IMR-90 (cell line): ENCODE measurements around the gene CAPS. TPM values are rescaled to one million over a fixed set of nuclear protein-coding genes. Genes with fewer than 3 reads are reported as not detected.

Experiments used
- ATAC-seq: fragments of 200-7000 bp; cut with Tn5 transposase; 2 replicates; pipeline ENCODE4 v1.9.1; 2020; ENCODE audit warnings: low read depth, mild to moderate bottlenecking, moderate library complexity
- BruUV-seq: library from RNA; stranded (reverse); fragments of 400-500 nt; replicated peaks from 2 replicates; lab custom pipeline; 2021; lab: Mats Ljungman, UMichigan
- CTCF ChIA-PET: fragments of 300-600 bp; formaldehyde crosslinking; extraction: SDS; loops from one replicate; lab custom pipeline; 2021; ENCODE audit warnings: antibody characterized with exemption; lab: Yijun Ruan, JAX
- POLR2A ChIA-PET: fragments of 300-600 bp; sonication (Branson Sonifier 250); formaldehyde crosslinking; loops from one replicate; lab custom pipeline; 2022; ENCODE audit warnings: antibody characterized with exemption; ENCODE audit not compliant: unreplicated experiment; lab: Charles Lee
- DNase-seq: peaks from one replicate; pipeline ENCODE4 v3.0.0; 2013
- H2AFZ ChIP-seq: replicated peaks from 2 replicates; pipeline ENCODE3; 2013; ENCODE audit warnings: low read length, mild to moderate bottlenecking; ENCODE audit not compliant: poor library complexity
- H2AK5ac ChIP-seq: 2 replicates; pipeline ENCODE4 v1.6.1; 2013; ENCODE audit warnings: low read depth, low read length, inconsistent platforms
- H2AK9ac ChIP-seq: replicated peaks from 2 replicates; pipeline ENCODE3; 2013; ENCODE audit warnings: mild to moderate bottlenecking, low read depth, low read length, moderate library complexity; ENCODE audit not compliant: poor library complexity
- H2BK120ac ChIP-seq: 2 replicates; pipeline ENCODE4 v1.6.1; 2013; ENCODE audit warnings: low read depth, low read length, inconsistent platforms
- H2BK15ac ChIP-seq: 3 replicates; pipeline ENCODE4 v1.6.1; 2013; ENCODE audit warnings: low read depth, low read length, inconsistent platforms
- H2BK20ac ChIP-seq: 2 replicates; pipeline ENCODE4 v1.6.1; 2013; ENCODE audit warnings: low read depth, mild to moderate bottlenecking, inconsistent platforms, low read length, moderate library complexity
- H2BK5ac ChIP-seq: 2 replicates; pipeline ENCODE4 v1.6.1; 2013; ENCODE audit warnings: mild to moderate bottlenecking, low read depth, low read length, inconsistent platforms; ENCODE audit not compliant: poor library complexity, severe bottlenecking
- H3K14ac ChIP-seq: replicated peaks from 2 replicates; pipeline ENCODE4 v1.6.1; 2013; ENCODE audit warnings: low read depth, low read length, inconsistent platforms
- H3K18ac ChIP-seq: 2 replicates; pipeline ENCODE4 v1.6.1; 2013; ENCODE audit warnings: low read depth, low read length, control low read depth
- H3K23ac ChIP-seq: 2 replicates; pipeline ENCODE4 v1.6.1; 2013; ENCODE audit warnings: low read depth, low read length, inconsistent platforms
- H3K27ac ChIP-seq: 2 replicates; pipeline ENCODE4 v1.5.1; 2013; ENCODE audit warnings: mild to moderate bottlenecking, control low read depth, low read length; ENCODE audit not compliant: insufficient read depth
- H3K27me3 ChIP-seq: 2 replicates; pipeline ENCODE4 v1.6.1; 2013; ENCODE audit warnings: low read length; ENCODE audit not compliant: control insufficient read depth, insufficient read depth
- H3K36me3 ChIP-seq: 2 replicates; pipeline ENCODE4 v1.6.1; 2013; ENCODE audit warnings: low read length, mixed read lengths; ENCODE audit not compliant: control insufficient read depth, insufficient read depth
- H3K4ac ChIP-seq: 2 replicates; pipeline ENCODE4 v1.6.1; 2013; ENCODE audit warnings: low read depth, low read length, inconsistent platforms
- H3K4me1 ChIP-seq: 2 replicates; pipeline ENCODE4 v1.6.1; 2013; ENCODE audit warnings: low read length, mixed read lengths; ENCODE audit not compliant: control insufficient read depth, insufficient read depth
- H3K4me2 ChIP-seq: 2 replicates; pipeline ENCODE4 v1.6.1; 2013; ENCODE audit warnings: low read depth, mild to moderate bottlenecking, control low read depth, low read length, moderate library complexity
- H3K4me3 ChIP-seq: 2 replicates; pipeline ENCODE4 v1.5.1; 2013; ENCODE audit warnings: low read depth, mild to moderate bottlenecking, control low read depth, low read length, moderate library complexity; ENCODE audit not compliant: insufficient read depth
- H3K56ac ChIP-seq: 2 replicates; pipeline ENCODE4 v1.6.1; 2013; ENCODE audit warnings: low read length, inconsistent platforms; ENCODE audit not compliant: insufficient read depth; ENCODE audit errors: extremely low read depth
- H3K79me1 ChIP-seq, 2 experiments: 2 replicates each; pipeline ENCODE4 v1.6.1; 2013; ENCODE audit warnings: low read length in 2 of 2, inconsistent platforms in 1 of 2, low read depth in 1 of 2
- H3K9ac ChIP-seq: 2 replicates; pipeline ENCODE4 v1.6.1; 2013; ENCODE audit warnings: low read depth, low read length, control low read depth
- H3K9me1 ChIP-seq: 2 replicates; pipeline ENCODE4 v1.6.1; 2013; ENCODE audit warnings: low read length, inconsistent platforms; ENCODE audit not compliant: insufficient read depth
- H3K9me3 ChIP-seq: 2 replicates; pipeline ENCODE4 v1.6.1; 2013; ENCODE audit warnings: low read length; ENCODE audit not compliant: control insufficient read depth, insufficient read depth
- H4K20me1 ChIP-seq: 2 replicates; pipeline ENCODE4 v1.6.1; 2013; ENCODE audit warnings: low read length, inconsistent platforms; ENCODE audit not compliant: insufficient read depth
- H4K5ac ChIP-seq: 2 replicates; pipeline ENCODE4 v1.6.1; 2013; ENCODE audit warnings: mild to moderate bottlenecking, low read depth, low read length, control low read depth
- H4K8ac ChIP-seq, 2 experiments: 2 replicates each; pipeline ENCODE4 v1.6.1; 2013; ENCODE audit warnings: low read depth in 2 of 2, low read length in 2 of 2, control low read depth in 1 of 2, inconsistent platforms in 1 of 2
- H4K91ac ChIP-seq: 2 replicates; pipeline ENCODE4 v1.6.1; 2013; ENCODE audit warnings: low read depth, low read length, inconsistent platforms; ENCODE audit not compliant: insufficient read depth
- BHLHE40 ChIP-seq: fragments of 150-350 bp; IDR thresholded peaks from 2 replicates; pipeline ENCODE4 v1.6.1; 2016; ENCODE audit warnings: mild to moderate bottlenecking, low read depth, low read length
- CTCF ChIP-seq: conservative IDR thresholded peaks from 2 replicates; pipeline ENCODE4 v1.5.1; 2012; ENCODE audit warnings: mild to moderate bottlenecking, low read depth, low read length, improper control_type of control experiment
- MAZ ChIP-seq: IDR thresholded peaks from 2 replicates; pipeline ENCODE4 v1.6.1; 2012; ENCODE audit warnings: low read depth, mild to moderate bottlenecking, low read length, improper control_type of control experiment, moderate library complexity, borderline replicate concordance
- RAD21 ChIP-seq: IDR thresholded peaks from 2 replicates; pipeline ENCODE4 v1.6.1; 2012; ENCODE audit warnings: low read length, improper control_type of control experiment
- RCOR1 ChIP-seq: IDR thresholded peaks from 2 replicates; pipeline ENCODE4 v1.6.1; 2012; ENCODE audit warnings: mild to moderate bottlenecking, low read length, improper control_type of control experiment; ENCODE audit not compliant: insufficient replicate concordance
- WGBS, 2 experiments: methylation state at CpG; one replicate each; pipeline versions ENCODE4 v1.1.5 to v1.1.7; 2013; ENCODE audit warnings: missing lambda C conversion rate in 2 of 2; ENCODE audit not compliant: insufficient read length in 1 of 2; ENCODE audit errors: extremely low coverage in 2 of 2; 5-methylcytosine and 5-hydroxymethylcytosine counted together
- dilution Hi-C: fragments of 300-500 bp; cut with HindIII; formaldehyde crosslinking; loops from one replicate; pipeline ENCODE4 v1.14.3; 2018; ENCODE audit warnings: low sequenced_read_pairs; ENCODE audit not compliant: unreplicated experiment
- in situ Hi-C: fragments of 300-500 bp; cut with MboI; formaldehyde crosslinking; loops from 3 replicates; pipeline ENCODE4 v1.14.3; 2019; ENCODE audit warnings: low sequenced_read_pairs, inconsistent platforms, mixed read lengths
- intact Hi-C: fragments of 100-400 bp; cut with micrococcal nuclease; formaldehyde crosslinking; loops from 2 replicates; pipeline ENCODE4 v1.10.0; 2022
- polyA plus RNA-seq, 3 experiments: library from polyadenylated mRNA; depleted of rRNA; stranded (reverse); fragments of >200 nt; gene quantifications; 2 replicates each; pipeline ENCODE4 v1.2.3, GENCODE V29; 2012; ENCODE audit warnings: low replicate concordance in 1 of 3
- total RNA-seq: library from RNA; depleted of rRNA; stranded (reverse); fragments of >200 nt; gene quantifications from 2 replicates; pipeline ENCODE4 v1.2.3, GENCODE V29; 2012

CAPS gene
- total and polyA plus RNA-seq, 2 of the 4 experiments (the other 2 are of a cell fraction): 0.54 to 4.9 TPM

GRCh38 chr19:5935473-5936291, 21.6 kb downstream of the CAPS start:
- TF ChIP-seq RCOR1 (peak; percentile 5), RAD21 (no peak; the same call in 1 of the 2 replicates), CTCF (no peak), MAZ (no peak), BHLHE40 (no peak)
- CTCF ChIA-PET: interaction anchor here (1.0 to 2.2 kb wide), 2 partner anchors 32 to 132 kb away, joined by 5 to 11 read pairs; no protein-coding TSS in a partner anchor
- Histone ChIP-seq H4K20me1 (peaks cover 34% of the 10 kb centered on the region), H3K79me1 (peaks cover 39 to 82% of the 10 kb centered on the region in 2 experiments; a peak in 3 of 4 replicates), H3K14ac (peak overlapping the region; percentile 44), H3K23ac (peak overlapping the region; percentile 92), H2BK20ac (peak overlapping the region; percentile 58; the same call in 1 of the 2 replicates), H3K4me1 (peaks cover 32% of the 10 kb centered on the region), H2AFZ (peak overlapping the region; percentile 8), H3K4ac (peak overlapping the region; percentile 89), H2AK9ac (peak overlapping the region; percentile 79), H3K9me1 (peaks cover 41% of the 10 kb centered on the region), H3K27ac (peak overlapping the region; percentile 97), H3K27me3 (no peaks in the 10 kb centered on the region), H3K18ac (peak overlapping the region; percentile 64), H2AK5ac (peak overlapping the region; percentile 92), H3K4me3 (no peak overlapping the region), H3K36me3 (peaks cover 47% of the 10 kb centered on the region), H4K91ac (peak overlapping the region; percentile 87), H2BK15ac (peak overlapping the region; percentile 82; the same call in 2 of the 3 replicates), H3K4me2 (peak overlapping the region; percentile 41), H4K8ac (peak overlapping the region; percentile 74 to 77; a peak in 3 of 4 replicates), H4K5ac (peak overlapping the region; percentile 34), H3K9ac (peak overlapping the region; percentile 66), H3K56ac (peak overlapping the region; percentile 68), H2BK120ac (peak overlapping the region; percentile 84), H2BK5ac (peak overlapping the region; percentile 74), H3K9me3 (no peaks in the 10 kb centered on the region)
- dilution Hi-C loops: no loop called here
- DNase-seq (peak; percentile 35), ATAC-seq (peak; percentile 67)
- intact Hi-C loops: loop anchor here (1.0 to 2.0 kb wide), 2 partner anchors 27 to 31 kb away; partner anchors contain the start of gene VMAC
- POLR2A ChIA-PET: no interaction called here
- in situ Hi-C loops: no loop called here
- no TSS peak for BruUV-seq
- 47% methylated on average over 5 of the region's 25 CpGs; no CpG with 5 or more reads in 1 of the 2 experiments for WGBS, 2 experiments
